B cell (primary cell): ENCODE data around the gene PRSS23. TPM values are rescaled to one million over a fixed set of nuclear protein-coding genes. Genes with fewer than 3 reads are reported as not detected.

ENCODE experiments used
- ATAC-seq: fragments of 200-7000 bp; cut with Tn5 transposase; one replicate; pipeline ENCODE4 v1.10.0; 2021; ENCODE audit warnings: low read depth, mild to moderate bottlenecking, moderate number of reproducible peaks, moderate library complexity
- CTCF ChIA-PET: fragments of 350-600 bp; sonication (Branson Sonifier 250); formaldehyde crosslinking; loops from one replicate; lab custom pipeline; 2021; ENCODE audit warnings: antibody characterized with exemption, inconsistent platforms; lab: Charles Lee
- POLR2A ChIA-PET: fragments of 350-600 bp; sonication (Branson Sonifier 250); formaldehyde crosslinking; loops from one replicate; lab custom pipeline; 2021; ENCODE audit warnings: antibody characterized with exemption; lab: Charles Lee
- DNase-seq: peaks from one replicate; pipeline ENCODE4 v3.0.0; 2013
- H2AFZ ChIP-seq: 2 replicates; pipeline ENCODE4 v1.6.1; 2012; ENCODE audit warnings: mild to moderate bottlenecking, low read depth, low read length; ENCODE audit not compliant: insufficient read depth, poor library complexity, severe bottlenecking
- H3K27ac ChIP-seq, 2 donors: 1 replicate in 1 of 2; 2 replicates in 1 of 2; pipeline ENCODE4 v1.5.1; 2012 to 2013; ENCODE audit warnings: low read length in 2 of 2, mild to moderate bottlenecking in 2 of 2, moderate library complexity in 1 of 2
- H3K27me3 ChIP-seq, 4 experiments: fragments of 200-600 bp in 1 of 4; sonication (generic) in 1 of 4; replicated peaks in 1 of 4; 1 replicate in 2 of 4; 2 replicates in 2 of 4; pipeline versions ENCODE4 v1.6.1 to v1.7.0; 2013 to 2016; ENCODE audit warnings: low read length in 3 of 4, mild to moderate bottlenecking in 2 of 4, mixed read lengths in 1 of 4, moderate library complexity in 1 of 4; ENCODE audit not compliant: insufficient read depth in 4 of 4, control insufficient read depth in 3 of 4; ENCODE audit errors: control extremely low read depth in 1 of 4
- H3K36me3 ChIP-seq, 2 experiments: replicated peaks in 1 of 2; 1 replicate in 1 of 2; 2 replicates in 1 of 2; pipeline versions ENCODE4 v1.6.1 to v1.7.1; 2013; ENCODE audit warnings: low read length in 1 of 2; ENCODE audit not compliant: insufficient read depth in 2 of 2, control insufficient read depth in 1 of 2; ENCODE audit errors: control extremely low read depth in 1 of 2, extremely low read depth in 1 of 2
- H3K4me1 ChIP-seq, 2 donors: fragments of 200-600 bp in 1 of 2; sonication (generic) in 1 of 2; 1 replicate in 1 of 2; 2 replicates in 1 of 2; pipeline versions ENCODE4 v1.5.1 to v1.6.1; 2013 to 2017; ENCODE audit warnings: low read length in 2 of 2; ENCODE audit not compliant: control insufficient read depth in 2 of 2, insufficient read depth in 2 of 2
- H3K4me2 ChIP-seq: replicated peaks from 2 replicates; pipeline ENCODE3; 2012; ENCODE audit warnings: mild to moderate bottlenecking, low read depth, low read length; ENCODE audit not compliant: poor library complexity, severe bottlenecking
- H3K4me3 ChIP-seq, 5 experiments: fragments of 200-600 bp in 1 of 5; sonication (generic) in 1 of 5; 1 replicate in 3 of 5; 2 replicates in 2 of 5; pipeline versions ENCODE4 v1.5.1 to v1.7.0; 2011 to 2016; ENCODE audit warnings: low read length in 4 of 5, mild to moderate bottlenecking in 4 of 5, low read depth in 2 of 5, control low read depth in 1 of 5, moderate library complexity in 1 of 5; ENCODE audit not compliant: insufficient read depth in 1 of 5; ENCODE audit errors: control extremely low read depth in 1 of 5, extremely low read depth in 1 of 5
- H3K79me2 ChIP-seq: fragments of 200-600 bp; sonication (generic); one replicate; pipeline ENCODE4 v1.6.0; 2016; ENCODE audit warnings: low read length; ENCODE audit not compliant: control insufficient read depth, insufficient read depth
- H3K9ac ChIP-seq: fragments of 200-600 bp; sonication (generic); 2 replicates; pipeline ENCODE4 v1.6.1; 2017; ENCODE audit warnings: mild to moderate bottlenecking, low read length, moderate library complexity
- H3K9me3 ChIP-seq, 3 donors: one replicate each; pipeline versions ENCODE4 v1.6.1 to v1.7.1; 2013; ENCODE audit warnings: low read length in 2 of 3; ENCODE audit not compliant: control insufficient read depth in 2 of 3, insufficient read depth in 1 of 3; ENCODE audit errors: control extremely low read depth in 1 of 3
- H4K20me1 ChIP-seq: 2 replicates; pipeline ENCODE4 v1.6.0; 2012; ENCODE audit warnings: mild to moderate bottlenecking, low read length; ENCODE audit not compliant: insufficient read depth, control insufficient read depth, poor library complexity, severe bottlenecking
- H3K27ac Mint-ChIP-seq: one replicate; pipeline ENCODE4 v1.8.0; 2021; ENCODE audit warnings: mixed read lengths
- H3K27me3 Mint-ChIP-seq: one replicate; pipeline ENCODE4 v1.8.0; 2021; ENCODE audit warnings: mixed read lengths
- H3K4me1 Mint-ChIP-seq: one replicate; pipeline ENCODE4 v1.8.0; 2021; ENCODE audit warnings: mixed read lengths
- H3K4me3 Mint-ChIP-seq: one replicate; pipeline ENCODE4 v1.8.0; 2021; ENCODE audit warnings: mixed read lengths
- H3K9me3 Mint-ChIP-seq: one replicate; pipeline ENCODE4 v1.8.0; 2022; ENCODE audit warnings: mixed read lengths; ENCODE audit not compliant: insufficient read depth
- CTCF ChIP-seq: fragments of 200-600 bp; IDR thresholded peaks from one replicate; pipeline ENCODE4 v1.8.0; 2022; ENCODE audit warnings: antibody characterized with exemption, mild to moderate bottlenecking
- EZH2 ChIP-seq: IDR thresholded peaks from 2 replicates; pipeline ENCODE4 v1.6.1; 2012; ENCODE audit warnings: borderline replicate concordance, low read depth, mild to moderate bottlenecking, moderate library complexity, low read length; ENCODE audit not compliant: insufficient read depth, poor library complexity, severe bottlenecking
- WGBS: methylation state at CpG from one replicate; pipeline ENCODE4 v1.1.5; 2013; ENCODE audit warnings: missing lambda C conversion rate; ENCODE audit not compliant: insufficient coverage; 5-methylcytosine and 5-hydroxymethylcytosine counted together
- intact Hi-C: fragments of 100-400 bp; cut with micrococcal nuclease; formaldehyde crosslinking; loops from one replicate; pipeline ENCODE4 v1.10.0; 2022
- polyA plus RNA-seq: library from polyadenylated mRNA; depleted of rRNA; stranded (reverse); fragments of >200 nt; gene quantifications from 2 replicates; pipeline ENCODE4 v1.2.3, GENCODE V29; 2012
- total RNA-seq, 2 donors: library from RNA; stranded (reverse); fragments of 120-200 nt in 1 of 2; gene quantifications; 1 replicate in 1 of 2; 2 replicates in 1 of 2; pipeline versions ENCODE4 v1.2.3 to v1.2.4, GENCODE V29; 2013 to 2022

Gene PRSS23
- total and polyA plus RNA-seq, 2 donors (not counting 1 experiment from before 2014, with no cell fraction given), result 0.03 TPM; not detected in 1

GRCh38 chr11:86810288-86810687 is 9.9 kb downstream of the PRSS23 start:
- Histone ChIP-seq H3K4me3 (no peak overlapping the region), H3K27me3 (no peaks in the 10 kb centered on the region), H4K20me1 (no peaks in the 10 kb centered on the region), H3K79me2 (no peaks in the 10 kb centered on the region), H3K4me2 (no peak overlapping the region), H3K9ac (no peak overlapping the region), H2AFZ (no peak overlapping the region), H3K36me3 (no peaks in the 10 kb centered on the region), H3K27ac (no peak overlapping the region), H3K4me1 (no peaks in the 10 kb centered on the region), H3K9me3 (no peaks in the 10 kb centered on the region)
- Mint-ChIP-seq H3K4me1 (no peaks in the 10 kb centered on the region), H3K4me3 (no peak overlapping the region), H3K27ac (no peak overlapping the region), H3K9me3 (no peaks in the 10 kb centered on the region), H3K27me3 (peaks cover 17% of the 10 kb centered on the region)
- ATAC-seq (no peak), DNase-seq (no peak)
- CTCF ChIA-PET, result interaction anchor here (0.5 to 0.8 kb wide), 2 partner anchors 193 to 955 kb away, joined by 3 read pairs; partner anchors contain the start of gene CCDC83
- 100% methylated on average over 1 of the region's 2 CpGs for WGBS
- TF ChIP-seq EZH2, result no peak
- no peak for TF ChIP-seq CTCF
- intact Hi-C loops, result no loop called here
- POLR2A ChIA-PET, result no interaction called here

- ATAC-seq, result no peak
- POLR2A ChIA-PET, result no interaction called here
- DNase-seq, result no peak
- no peaks in the 10 kb centered on the region for H4K20me1 ChIP-seq
- H3K9me3 ChIP-seq, result no peaks in the 10 kb centered on the region
- CTCF ChIA-PET, result interaction anchor here (0.7 kb wide), 1 partner anchor 1636 kb away, joined by 3 read pairs; no protein-coding TSS in a partner anchor
- 92% methylated on average over 2 of the region's 2 CpGs for WGBS
- no peaks in the 10 kb centered on the region for H3K4me1 ChIP-seq
- Mint-ChIP-seq H3K4me1 (no peaks in the 10 kb centered on the region), H3K4me3 (no peak overlapping the region), H3K9me3 (no peaks in the 10 kb centered on the region), H3K27ac (no peak overlapping the region), H3K27me3 (peaks cover 23% of the 10 kb centered on the region)
- peaks cover 0 to 4% (median 0%) of the 10 kb centered on the region in 4 experiments for H3K27me3 ChIP-seq
- H3K27ac ChIP-seq, result no peak overlapping the region
- intact Hi-C loops, result no loop called here
- no peak overlapping the region for H3K4me2 ChIP-seq
- H3K36me3 ChIP-seq, result no peaks in the 10 kb centered on the region
- no peak overlapping the region for H2AFZ ChIP-seq
- TF ChIP-seq EZH2 (no peak), CTCF (no peak)
- H3K9ac ChIP-seq, result no peak overlapping the region
- H3K4me3 ChIP-seq, result no peak overlapping the region
- no peaks in the 10 kb centered on the region for H3K79me2 ChIP-seq
Measured at GRCh38 chr11:86811637-86812321, 11.4 kb downstream of the PRSS23 start.
